Measurements from ENCODE around the gene KRTAP2-2. TPM values are rescaled to one million over a fixed set of nuclear protein-coding genes. Genes with fewer than 3 reads are reported as not detected.

The KRTAP2-2 gene
- total and polyA plus RNA-seq, 2 of the 4 experiments (the other 2 are of a cell fraction), result 0.17 TPM; not detected in 1

DNA sequence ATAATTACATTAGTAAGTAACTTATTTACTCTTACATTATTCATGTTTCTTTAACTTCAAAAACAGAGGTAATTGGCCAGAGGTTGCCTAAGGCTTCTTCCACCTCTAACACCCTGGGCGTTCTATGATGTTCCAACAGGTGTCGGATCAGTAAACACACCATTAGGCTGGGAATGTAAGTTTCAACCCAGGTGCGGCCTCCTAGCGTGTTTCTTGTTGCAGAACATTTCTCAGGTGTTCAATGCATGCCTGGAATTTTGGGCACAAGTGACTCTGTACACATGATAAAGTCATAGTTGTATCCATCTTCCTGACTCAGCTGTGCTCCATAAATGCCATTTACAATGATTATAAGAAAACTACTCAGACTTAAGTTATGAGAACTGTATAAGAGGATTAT, 1.0 kb downstream of the KRTAP2-2 start:
- Histone ChIP-seq H3K14ac (replicated peaks; ENCODE audit: low read depth, low read length) (no peak overlapping the region), H3K4me2 (ENCODE audit: low read depth, low read length) (no peak overlapping the region), H3K9me1 (ENCODE audit: insufficient read depth, low read length) (peaks cover 5% of the 10 kb centered on the region; the same call in 1 of the 2 replicates), H2AK9ac (replicated peaks; ENCODE audit: low read depth, low read length, poor library complexity) (no peak overlapping the region), H3K27ac (ENCODE audit: insufficient read depth, low read length) (no peak overlapping the region), H4K5ac (ENCODE audit: low read depth, low read length) (no peak overlapping the region), H2AFZ (replicated peaks; ENCODE audit: low read length, poor library complexity) (no peak overlapping the region), H3K4me3 (ENCODE audit: insufficient read depth, low read depth, low read length) (no peak overlapping the region), H2BK5ac (ENCODE audit: low read depth, low read length, poor library complexity, severe bottlenecking) (no peak overlapping the region), H3K18ac (ENCODE audit: low read depth, low read length) (peak overlapping the region; percentile 9; the same call in 1 of the 2 replicates), H2BK15ac (ENCODE audit: low read depth, low read length) (no peak overlapping the region; the same call in 2 of the 3 replicates), H3K23ac (ENCODE audit: low read depth, low read length) (no peak overlapping the region), H2BK120ac (ENCODE audit: low read depth, low read length) (peak overlapping the region; percentile 9; the same call in 1 of the 2 replicates), H4K91ac (ENCODE audit: insufficient read depth, low read depth, low read length) (0 out of 2 replicates have a peak overlapping the region, but pooled peaks have one; percentile 17), H3K9me3 (ENCODE audit: control insufficient read depth, insufficient read depth, low read length) (no peaks in the 10 kb centered on the region), H2BK20ac (ENCODE audit: low read depth, low read length) (peak overlapping the region; percentile 4; the same call in 1 of the 2 replicates), H3K36me3 (ENCODE audit: control insufficient read depth, insufficient read depth, low read length) (no peaks in the 10 kb centered on the region), H2AK5ac (ENCODE audit: low read depth, low read length) (peak overlapping the region; percentile 36; the same call in 1 of the 2 replicates), H3K4ac (ENCODE audit: low read depth, low read length) (0 out of 2 replicates have a peak overlapping the region, but pooled peaks have one; percentile 15), H3K79me1 (ENCODE audit: low read depth in 1 of 2, low read length in 2 of 2) (no peaks in the 10 kb centered on the region), H3K4me1 (ENCODE audit: control insufficient read depth, insufficient read depth, low read length) (peaks cover 6% of the 10 kb centered on the region), H3K9ac (ENCODE audit: low read depth, low read length) (no peak overlapping the region), H4K20me1 (ENCODE audit: insufficient read depth, low read length) (no peaks in the 10 kb centered on the region), H3K56ac (ENCODE audit: extremely low read depth, insufficient read depth, low read length) (no peak overlapping the region), H3K27me3 (ENCODE audit: control insufficient read depth, insufficient read depth, low read length) (no peaks in the 10 kb centered on the region), H4K8ac (ENCODE audit: low read depth in 2 of 2, low read length in 2 of 2) (no peak overlapping the region; a peak in 1 of 4 replicates)
- BruUV-seq (replicated peaks), result no TSS peak
- in situ Hi-C loops (cut with MboI; ENCODE audit: low sequenced_read_pairs) (no loop called here), intact Hi-C loops (cut with micrococcal nuclease) (no loop called here), dilution Hi-C loops (cut with HindIII; ENCODE audit: low sequenced_read_pairs, unreplicated experiment) (no loop called here)
- 90% methylated on average over 2 of the region's 4 CpGs; no CpG with 5 or more reads in 1 of the 2 experiments for WGBS, 2 experiments (ENCODE audit: extremely low coverage in 2 of 2, insufficient read length in 1 of 2)
- POLR2A ChIA-PET (ENCODE audit: unreplicated experiment), result no interaction called here
- no peak for ATAC-seq (ENCODE audit: low read depth)
- CTCF ChIA-PET, result no interaction called here
- DNase-seq, result no peak
- TF ChIP-seq BHLHE40 (IDR thresholded peaks at IDR 0.05; ENCODE audit: low read depth, low read length) (no peak), RCOR1 (IDR thresholded peaks at IDR 0.05; ENCODE audit: insufficient replicate concordance, low read length) (no peak), SMC3 (IDR thresholded peaks at IDR 0.05; ENCODE audit: low read depth, low read length) (no peak), CHD1 (IDR thresholded peaks at IDR 0.05; ENCODE audit: low read depth, low read length) (no peak), MAZ (IDR thresholded peaks at IDR 0.05; ENCODE audit: borderline replicate concordance, low read depth, low read length) (no peak), MXI1 (IDR thresholded peaks at IDR 0.05; ENCODE audit: borderline replicate concordance, low read depth, low read length) (no peak), MAFK (IDR thresholded peaks at IDR 0.05; ENCODE audit: low read depth, low read length) (no peak), ELK1 (IDR thresholded peaks at IDR 0.05; ENCODE audit: borderline replicate concordance, low read depth, low read length) (no peak), POLR2A (IDR thresholded peaks at IDR 0.05; ENCODE audit: low read depth, low read length) (no peak), RAD21 (IDR thresholded peaks at IDR 0.05; ENCODE audit: low read length) (no peak), FOS (IDR thresholded peaks at IDR 0.05; ENCODE audit: low read depth, low read length) (no peak), CEBPB (IDR thresholded peaks at IDR 0.05; ENCODE audit: low read depth, low read length) (no peak), NFE2L2 (IDR thresholded peaks at IDR 0.05; ENCODE audit: low read depth, low read length) (no peak)
- TF ChIP-seq, protein P1, sequence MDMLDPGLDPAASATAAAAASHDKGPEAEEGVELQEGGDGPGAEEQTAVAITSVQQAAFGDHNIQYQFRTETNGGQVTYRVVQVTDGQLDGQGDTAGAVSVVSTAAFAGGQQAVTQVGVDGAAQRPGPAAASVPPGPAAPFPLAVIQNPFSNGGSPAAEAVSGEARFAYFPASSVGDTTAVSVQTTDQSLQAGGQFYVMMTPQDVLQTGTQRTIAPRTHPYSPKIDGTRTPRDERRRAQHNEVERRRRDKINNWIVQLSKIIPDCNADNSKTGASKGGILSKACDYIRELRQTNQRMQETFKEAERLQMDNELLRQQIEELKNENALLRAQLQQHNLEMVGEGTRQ (IDR thresholded peaks at IDR 0.05; ENCODE audit: low read depth, low read length), result no peak

Data from IMR-90 (cell line).